ENCODE data around the gene GAL3ST1. TPM values are rescaled to one million over a fixed set of nuclear protein-coding genes. Genes with fewer than 3 reads are reported as not detected.
"Not testable (repeated sequence)": the region's sequence is repeated elsewhere in the genome, so short reads cannot be mapped to it uniquely, and the experiment has no call there.

GAL3ST1 gene
- total RNA-seq, 2 experiments from 2014 or later, result not detected

- no peak overlapping the region for H3K4me3 Mint-ChIP-seq
- H3K9me3 Mint-ChIP-seq, result no peaks in the 10 kb centered on the region
- DNase-seq, result no peak
- H3K27ac Mint-ChIP-seq, result no peak overlapping the region
- H3K36me3 Mint-ChIP-seq, result peaks cover 52% of the 10 kb centered on the region
- no peaks in the 10 kb centered on the region for H3K27me3 Mint-ChIP-seq
- peaks cover 5% of the 10 kb centered on the region for H3K4me1 Mint-ChIP-seq
Measured at GRCh38 chr22:30582051-30582450, 7.6 kb upstream of the GAL3ST1 start.

- peaks cover 9% of the 10 kb centered on the region for H3K4me1 Mint-ChIP-seq
- H3K36me3 Mint-ChIP-seq, result peaks cover 54% of the 10 kb centered on the region
- H3K27ac Mint-ChIP-seq, result no peak overlapping the region
- H3K9me3 Mint-ChIP-seq, result no peaks in the 10 kb centered on the region
- no peak for DNase-seq
- H3K27me3 Mint-ChIP-seq, result no peaks in the 10 kb centered on the region
- no peak overlapping the region for H3K4me3 Mint-ChIP-seq
Measured at GRCh38 chr22:30580896-30581295, 6.4 kb upstream of the GAL3ST1 start.

- H3K4me1 Mint-ChIP-seq, result peaks cover 9% of the 10 kb centered on the region
- no peaks in the 10 kb centered on the region for H3K9me3 Mint-ChIP-seq
- H3K36me3 Mint-ChIP-seq, result peaks cover 52% of the 10 kb centered on the region
- no peak overlapping the region for H3K27ac Mint-ChIP-seq
- H3K27me3 Mint-ChIP-seq, result no peaks in the 10 kb centered on the region
- no peak overlapping the region for H3K4me3 Mint-ChIP-seq
- DNase-seq, result no peak
Measured at GRCh38 chr22:30578481-30578880, 4.0 kb upstream of the GAL3ST1 start.

- Mint-ChIP-seq H3K4me1 (peaks cover 9% of the 10 kb centered on the region), H3K27ac (no peak overlapping the region), H3K36me3 (peaks cover 37% of the 10 kb centered on the region), H3K27me3 (no peaks in the 10 kb centered on the region), H3K4me3 (no peak overlapping the region), H3K9me3 (no peaks in the 10 kb centered on the region)
- DNase-seq, result no peak
Measured at GRCh38 chr22:30575859-30576258, 1.4 kb upstream of the GAL3ST1 start.

GRCh38 chr22:30574997-30575671 is 669 bp upstream of the GAL3ST1 start:
- Mint-ChIP-seq H3K36me3 (peaks cover 31% of the 10 kb centered on the region), H3K27ac (no peak overlapping the region), H3K4me1 (peaks cover 9% of the 10 kb centered on the region), H3K4me3 (no peak overlapping the region), H3K27me3 (no peaks in the 10 kb centered on the region), H3K9me3 (no peaks in the 10 kb centered on the region)
- no peak for DNase-seq

- no peak overlapping the region for H3K27ac Mint-ChIP-seq
- H3K9me3 Mint-ChIP-seq, result no peaks in the 10 kb centered on the region
- DNase-seq, result no peak
- H3K4me3 Mint-ChIP-seq, result no peak overlapping the region
- H3K36me3 Mint-ChIP-seq, result peaks cover 19% of the 10 kb centered on the region
- peaks cover 9% of the 10 kb centered on the region for H3K4me1 Mint-ChIP-seq
- H3K27me3 Mint-ChIP-seq, result no peaks in the 10 kb centered on the region
Measured at GRCh38 chr22:30573594-30574094, 821 bp downstream of the GAL3ST1 start.

GRCh38 chr22:30572840-30573593 is 1.4 kb downstream of the GAL3ST1 start:
- Mint-ChIP-seq H3K4me1 (peaks cover 9% of the 10 kb centered on the region), H3K36me3 (peaks cover 18% of the 10 kb centered on the region), H3K9me3 (no peaks in the 10 kb centered on the region), H3K27me3 (no peaks in the 10 kb centered on the region), H3K27ac (no peak overlapping the region), H3K4me3 (no peak overlapping the region)
- no peak for DNase-seq

GRCh38 chr22:30572210-30572609 is 2.3 kb downstream of the GAL3ST1 start:
- DNase-seq, result no peak
- no peak overlapping the region for H3K4me3 Mint-ChIP-seq
- peaks cover 6% of the 10 kb centered on the region for H3K4me1 Mint-ChIP-seq
- H3K36me3 Mint-ChIP-seq, result peaks cover 18% of the 10 kb centered on the region
- H3K27me3 Mint-ChIP-seq, result no peaks in the 10 kb centered on the region
- no peaks in the 10 kb centered on the region for H3K9me3 Mint-ChIP-seq
- H3K27ac Mint-ChIP-seq, result no peak overlapping the region

- Mint-ChIP-seq H3K9me3 (no peaks in the 10 kb centered on the region), H3K4me3 (no peak overlapping the region), H3K36me3 (no peaks in the 10 kb centered on the region), H3K27me3 (no peaks in the 10 kb centered on the region), H3K4me1 (no peaks in the 10 kb centered on the region), H3K27ac (no peak overlapping the region)
- DNase-seq, result no peak
Measured at GRCh38 chr22:30569674-30570202, 4.7 kb downstream of the GAL3ST1 start.

GRCh38 chr22:30568137-30568805 is 6.2 kb downstream of the GAL3ST1 start:
- Mint-ChIP-seq H3K27me3 (no peaks in the 10 kb centered on the region), H3K4me1 (no peaks in the 10 kb centered on the region), H3K36me3 (no peaks in the 10 kb centered on the region), H3K4me3 (no peak overlapping the region), H3K27ac (no peak overlapping the region), H3K9me3 (no peaks in the 10 kb centered on the region)
- DNase-seq, result no peak

GRCh38 chr22:30567277-30567676 is 7.2 kb downstream of the GAL3ST1 start:
- not testable (repeated sequence) for H3K4me1 Mint-ChIP-seq, H3K27me3 Mint-ChIP-seq, H3K36me3 Mint-ChIP-seq, H3K27ac Mint-ChIP-seq, DNase-seq, H3K9me3 Mint-ChIP-seq, H3K4me3 Mint-ChIP-seq

- Mint-ChIP-seq H3K27me3 (no peaks in the 10 kb centered on the region), H3K4me3 (no peak overlapping the region), H3K36me3 (no peaks in the 10 kb centered on the region), H3K4me1 (no peaks in the 10 kb centered on the region), H3K9me3 (no peaks in the 10 kb centered on the region), H3K27ac (no peak overlapping the region)
- DNase-seq, result no peak
Measured at GRCh38 chr22:30566125-30566524, 8.3 kb downstream of the GAL3ST1 start.

- no peak overlapping the region for H3K27ac Mint-ChIP-seq
- no peaks in the 10 kb centered on the region for H3K9me3 Mint-ChIP-seq
- no peaks in the 10 kb centered on the region for H3K27me3 Mint-ChIP-seq
Measured at GRCh38 chr22:30565341-30565740, 9.1 kb downstream of the GAL3ST1 start.

GRCh38 chr22:30564761-30565119 is 9.7 kb downstream of the GAL3ST1 start:
- Mint-ChIP-seq H3K4me1 (no peaks in the 10 kb centered on the region), H3K4me3 (no peak overlapping the region), H3K27me3 (no peaks in the 10 kb centered on the region), H3K36me3 (no peaks in the 10 kb centered on the region), H3K9me3 (no peaks in the 10 kb centered on the region), H3K27ac (no peak overlapping the region)
- no peak for DNase-seq

More at GRCh38 chr22:30565341-30565740, 9.1 kb downstream of the GAL3ST1 start:
- Mint-ChIP-seq H3K36me3 (no peaks in the 10 kb centered on the region), H3K4me1 (no peaks in the 10 kb centered on the region), H3K4me3 (no peak overlapping the region)
- no peak for DNase-seq

- DNase-seq, result no peak
- no peaks in the 10 kb centered on the region for H3K4me1 Mint-ChIP-seq
- no peak overlapping the region for H3K4me3 Mint-ChIP-seq
- no peak overlapping the region for H3K27ac Mint-ChIP-seq
- no peaks in the 10 kb centered on the region for H3K36me3 Mint-ChIP-seq
- H3K9me3 Mint-ChIP-seq, result no peaks in the 10 kb centered on the region
- no peaks in the 10 kb centered on the region for H3K27me3 Mint-ChIP-seq
Measured at GRCh38 chr22:30564045-30564760, 10.3 kb downstream of the GAL3ST1 start.

All from activated naive CD8-positive, alpha-beta T cell treated with anti-CD3 and anti-CD28 coated beads for 36 hours (primary cell).